Urothelium cell line (cell line): ENCODE results near the gene GTF2IRD1.
"Not testable (repeated sequence)": the region's sequence is repeated elsewhere in the genome, so short reads cannot be mapped to it uniquely, and the experiment has no call there.

Experiments used
- DNase-seq: peaks from one replicate; pipeline ENCODE4 v3.0.0; 2011; ENCODE audit warnings: low spot score, mixed read lengths
- FAIRE-seq: peaks from 2 replicates; lab custom pipeline; 2011; peaks lifted over from hg19 to GRCh38; lab: Jason Lieb, UNC

The GTF2IRD1 gene

GRCh38 chr7:74507538-74508319 is 54.0 kb downstream of the GTF2IRD1 start:
- no peak for FAIRE-seq
- no peak for DNase-seq

DNA sequence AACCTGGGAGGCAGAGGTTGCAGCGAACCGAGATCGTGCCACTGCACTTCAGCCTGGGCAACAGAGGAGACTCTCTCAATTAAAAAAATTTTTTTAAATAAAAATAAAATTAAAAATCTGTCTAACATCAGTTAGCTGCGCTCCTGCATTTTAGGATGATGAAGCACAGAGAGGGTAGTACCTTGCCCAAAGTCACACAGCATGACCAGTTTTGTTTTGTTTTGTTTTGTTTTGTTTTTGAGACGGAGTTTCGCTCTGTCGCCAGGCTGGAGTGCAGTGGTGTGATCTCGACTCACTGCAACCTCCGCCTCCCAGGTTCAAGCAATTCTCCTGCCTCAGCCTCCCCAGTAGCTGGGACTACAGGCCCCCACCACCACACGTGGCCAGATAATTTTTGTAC is 55.7 kb downstream of the GTF2IRD1 start:
- not testable (repeated sequence) for FAIRE-seq, DNase-seq

GRCh38 chr7:74511345-74511744 is 57.6 kb downstream of the GTF2IRD1 start:
- FAIRE-seq (no peak), DNase-seq (no peak)

- FAIRE-seq (no peak), DNase-seq (no peak)
These were observed 59.1 kb downstream of the GTF2IRD1 start for GRCh38 chr7:74512762-74513161.

DNA sequence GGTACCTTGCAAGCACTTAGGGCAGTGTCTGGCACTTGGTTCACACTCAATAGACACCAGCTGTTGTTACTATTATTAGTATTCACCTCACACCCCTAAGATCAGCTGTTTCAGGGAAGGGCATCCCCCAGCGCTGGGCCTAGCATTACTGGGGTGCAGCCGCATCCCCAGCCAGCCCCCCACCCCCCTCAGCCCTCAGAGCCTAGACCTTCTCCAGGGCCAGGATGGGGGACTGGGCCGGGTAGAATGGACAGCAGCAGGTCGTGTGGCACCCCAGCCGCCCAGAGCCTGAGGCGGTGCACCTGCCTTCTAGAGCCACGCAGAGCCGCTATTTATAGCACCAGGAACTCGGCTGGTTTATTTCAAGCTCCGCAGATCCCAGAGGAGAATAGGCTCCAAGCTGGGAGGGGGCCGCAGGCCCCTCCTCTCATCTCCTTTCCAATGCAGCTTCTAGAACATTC is 60.5 kb downstream of the GTF2IRD1 start:
- DNase-seq (no peak), FAIRE-seq (no peak)

DNA sequence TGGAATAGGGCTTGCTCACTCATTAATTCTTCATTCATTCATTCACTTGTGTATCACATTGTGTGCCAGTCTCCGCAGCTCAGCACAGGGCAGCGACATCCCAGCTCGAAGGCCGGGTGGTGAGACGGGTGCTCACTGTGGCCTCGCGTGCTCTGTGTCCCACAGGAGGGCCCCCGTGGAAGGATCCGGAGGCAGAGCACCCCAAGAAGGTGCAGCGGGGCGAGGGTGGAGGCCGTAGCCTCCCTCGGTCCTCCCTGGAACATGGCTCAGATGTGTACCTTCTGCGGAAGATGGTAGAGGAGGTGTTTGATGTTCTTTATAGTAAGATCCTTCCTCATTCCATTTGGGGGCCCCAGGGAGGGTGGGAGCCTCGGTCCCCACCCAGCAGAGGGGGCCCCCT is 61.6 kb downstream of the GTF2IRD1 start:
- DNase-seq (no peak), FAIRE-seq (no peak)

GRCh38 chr7:74516214-74516613 is 62.5 kb downstream of the GTF2IRD1 start:
- no peak for FAIRE-seq

DNA sequence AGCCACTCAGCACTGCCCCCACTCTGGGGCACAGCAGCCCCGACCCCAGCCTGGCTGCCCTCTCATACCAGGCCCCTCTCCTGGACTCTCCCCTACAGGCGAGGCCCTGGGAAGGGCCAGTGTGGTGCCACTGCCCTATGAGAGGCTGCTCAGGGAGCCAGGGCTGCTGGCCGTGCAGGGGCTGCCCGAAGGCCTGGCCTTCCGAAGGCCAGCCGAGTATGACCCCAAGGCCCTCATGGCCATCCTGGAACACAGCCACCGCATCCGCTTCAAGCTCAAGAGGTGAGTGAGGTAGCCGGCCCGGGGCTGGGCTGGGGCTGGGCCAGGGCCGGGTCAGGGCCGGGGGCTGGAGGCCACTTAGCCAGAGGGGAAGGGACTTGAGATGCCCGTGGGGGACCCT is 64.3 kb downstream of the GTF2IRD1 start:
- no peak for FAIRE-seq
- no peak for DNase-seq

More at GRCh38 chr7:74516214-74516613, 62.5 kb downstream of the GTF2IRD1 start:
- no peak for DNase-seq

- FAIRE-seq, result no peak
- DNase-seq, result no peak
These were observed 64.9 kb downstream of the GTF2IRD1 start for GRCh38 chr7:74518654-74519053.

- FAIRE-seq, result no peak
- DNase-seq, result no peak
These were observed 65.7 kb downstream of the GTF2IRD1 start for GRCh38 chr7:74519395-74519794.

DNA sequence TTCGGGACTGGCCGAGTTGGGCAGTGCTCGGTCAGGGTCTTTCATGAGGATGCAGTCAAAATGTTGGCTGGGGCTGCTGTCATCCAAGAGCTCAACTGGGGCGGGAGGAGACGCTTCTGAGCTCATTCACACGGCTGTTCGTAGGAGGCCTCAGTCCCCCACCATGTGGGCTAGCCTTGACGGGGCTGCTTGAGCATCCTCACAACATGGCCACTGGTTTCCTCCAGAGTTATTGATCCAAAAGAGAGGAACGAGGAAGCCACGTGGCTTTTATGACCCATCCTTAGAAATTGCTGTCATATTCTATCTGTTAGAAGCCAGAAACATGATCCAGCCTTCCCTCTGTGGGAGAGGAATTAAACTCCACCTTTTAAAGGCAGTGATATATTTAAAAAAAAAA is 68.1 kb downstream of the GTF2IRD1 start:
- DNase-seq (no peak), FAIRE-seq (no peak)

DNA sequence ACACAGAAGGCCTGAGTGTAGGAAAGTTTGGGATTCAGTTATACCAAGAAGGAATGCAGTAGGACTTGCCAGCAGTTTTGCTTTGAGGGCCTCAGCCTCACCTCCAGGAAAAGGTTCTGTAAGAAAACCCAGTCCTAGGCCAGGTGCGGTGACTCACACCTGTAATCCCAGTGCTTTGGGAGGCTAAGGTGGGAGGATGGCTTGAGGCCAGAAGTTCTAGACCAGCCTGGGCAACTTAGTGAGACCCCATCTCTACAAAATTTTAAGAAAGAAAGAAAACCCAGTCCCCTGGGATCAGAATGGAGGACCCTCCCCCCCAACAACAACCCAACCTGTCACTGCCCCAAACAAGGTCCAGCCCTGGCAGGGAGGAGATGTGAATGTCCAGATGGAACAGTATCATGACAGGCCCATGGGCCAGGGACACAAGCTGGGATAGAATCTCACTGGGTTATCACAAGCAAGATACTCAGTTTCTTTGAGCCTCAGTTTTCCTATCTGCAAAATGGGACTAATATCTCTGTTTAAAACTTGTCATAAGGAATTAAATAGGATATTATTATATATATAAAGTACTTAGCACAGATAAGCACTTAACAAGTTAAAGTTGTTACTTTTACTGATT is 68.7 kb downstream of the GTF2IRD1 start:
- no peak for DNase-seq
- no peak for FAIRE-seq

GRCh38 chr7:74523015-74523414 is 69.3 kb downstream of the GTF2IRD1 start:
- no peak for FAIRE-seq
- no peak for DNase-seq

DNA sequence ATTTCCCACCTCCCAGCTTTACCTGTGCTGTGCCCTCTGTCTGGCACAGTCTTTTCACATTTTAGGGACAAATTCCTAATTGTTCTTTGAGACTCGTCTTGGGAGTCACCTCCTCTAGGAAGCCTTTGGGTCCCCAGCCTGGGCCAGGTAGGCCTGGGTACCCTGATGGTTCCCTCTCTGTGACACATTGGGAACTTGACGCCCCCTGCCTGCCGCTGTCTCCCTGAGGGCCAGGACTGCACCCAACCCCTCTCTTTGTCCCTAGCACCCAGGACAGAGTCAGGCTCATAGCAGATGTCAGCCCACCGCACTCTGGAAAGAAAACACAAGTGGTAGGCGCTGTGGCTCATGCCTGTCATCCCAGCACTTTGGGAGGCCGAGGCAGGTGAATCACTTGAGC is 71.4 kb downstream of the GTF2IRD1 start:
- DNase-seq (no peak), FAIRE-seq (no peak)

DNA sequence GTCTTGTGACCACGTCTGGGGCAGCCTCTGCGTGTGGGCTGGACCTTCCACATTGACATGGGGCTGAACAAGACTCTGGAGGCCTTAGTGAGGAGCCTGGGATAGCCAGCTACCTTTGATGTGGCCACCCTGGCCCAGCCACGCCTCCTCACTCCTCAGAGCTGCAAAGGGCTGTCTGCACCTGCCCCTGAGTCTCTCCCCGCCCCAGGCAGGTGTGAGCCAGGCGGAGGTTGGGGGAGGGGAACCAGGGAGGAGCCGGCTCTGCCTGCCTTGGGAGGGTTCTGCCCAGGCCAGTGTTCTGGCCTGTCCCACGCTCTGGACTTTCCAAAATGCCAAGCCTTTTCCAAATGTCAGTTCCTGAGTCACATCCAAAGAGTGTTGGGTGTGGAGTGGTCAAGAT is 72.2 kb downstream of the GTF2IRD1 start:
- FAIRE-seq (no peak), DNase-seq (no peak)

GRCh38 chr7:74526780-74527179 is 73.1 kb downstream of the GTF2IRD1 start:
- FAIRE-seq, result no peak
- DNase-seq, result no peak

GRCh38 chr7:74527842-74528241 is 74.1 kb downstream of the GTF2IRD1 start:
- FAIRE-seq, result no peak
- no peak for DNase-seq

DNA sequence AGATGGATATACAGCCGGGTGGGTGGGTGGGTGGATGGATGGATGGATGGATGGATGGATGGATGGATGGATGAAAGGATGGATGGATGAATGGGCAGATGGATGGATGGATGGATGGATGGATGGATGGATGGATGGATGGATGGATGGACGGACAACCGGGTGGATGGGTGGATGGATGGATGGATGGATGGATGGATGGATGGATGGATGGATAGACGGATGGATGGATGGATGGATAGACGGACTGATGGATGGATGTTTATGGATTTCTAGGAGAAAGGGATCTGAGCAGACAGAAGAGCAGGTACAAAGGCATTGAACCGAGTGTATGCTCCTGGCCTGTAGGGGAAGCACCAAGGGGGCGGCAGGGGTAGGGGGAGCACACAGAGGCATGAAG is 75.1 kb downstream of the GTF2IRD1 start:
- DNase-seq, FAIRE-seq: not testable (repeated sequence)

DNA sequence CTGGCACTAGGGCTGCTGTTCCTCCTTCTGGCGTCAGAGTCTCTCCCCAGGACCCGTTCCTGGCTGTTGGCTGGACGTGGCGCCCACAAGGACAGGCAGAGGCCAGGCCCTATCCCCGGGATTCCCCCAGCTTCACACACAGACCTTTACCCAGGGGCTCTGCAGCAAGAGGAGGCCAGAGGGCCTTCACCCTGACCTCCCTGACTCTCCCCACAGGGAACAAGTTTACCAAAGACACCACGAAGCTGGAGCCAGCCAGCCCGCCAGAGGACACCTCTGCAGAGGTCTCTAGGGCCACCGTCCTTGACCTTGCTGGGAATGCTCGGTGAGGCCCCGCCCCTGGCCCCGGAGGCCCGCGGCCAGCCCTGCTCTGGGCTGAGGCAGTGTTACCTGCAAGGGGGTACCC is 82.2 kb downstream of the GTF2IRD1 start:
- no peak for DNase-seq
- no peak for FAIRE-seq

GRCh38 chr7:74541937-74542336 is 88.2 kb downstream of the GTF2IRD1 start:
- DNase-seq, FAIRE-seq: not testable (repeated sequence)

- no peak for DNase-seq
These were observed 88.9 kb downstream of the GTF2IRD1 start for GRCh38 chr7:74542558-74543117.

More at GRCh38 chr7:74542558-74543117, 88.9 kb downstream of the GTF2IRD1 start:
- no peak for FAIRE-seq
